HEK293T (cell line): ENCODE data around the gene GPRC5C.

Experiments
- ARNT ChIP-seq: fragments of 450-650 bp; IDR thresholded peaks from 2 replicates; pipeline ENCODE4 v1.6.1; 2017; ENCODE audit warnings: mild to moderate bottlenecking
- BHLHE40 ChIP-seq: fragments of 450-650 bp; IDR thresholded peaks from 2 replicates; pipeline ENCODE4 v1.6.1; 2016; ENCODE audit warnings: mild to moderate bottlenecking, moderate library complexity, borderline replicate concordance
- CTBP1 ChIP-seq: fragments of 450-650 bp; IDR thresholded peaks from 2 replicates; pipeline ENCODE4 v1.6.1; 2016; ENCODE audit warnings: borderline replicate concordance
- ELF4 ChIP-seq: fragments of 450-650 bp; IDR thresholded peaks from 2 replicates; pipeline ENCODE4 v1.6.1; 2017; ENCODE audit warnings: antibody characterized with exemption
- FOXK2 ChIP-seq: fragments of 450-650 bp; IDR thresholded peaks from 2 replicates; pipeline ENCODE4 v1.6.1; 2016; ENCODE audit warnings: mild to moderate bottlenecking
- FOXM1 ChIP-seq: fragments of 450-650 bp; IDR thresholded peaks from 2 replicates; pipeline ENCODE4 v1.6.1; 2017; ENCODE audit warnings: mild to moderate bottlenecking, borderline replicate concordance
- L3MBTL2 ChIP-seq: fragments of 450-650 bp; conservative IDR thresholded peaks from 2 replicates; pipeline ENCODE4 v1.6.1; 2016; ENCODE audit warnings: mild to moderate bottlenecking
- LEF1 ChIP-seq: fragments of 450-650 bp; IDR thresholded peaks from 2 replicates; pipeline ENCODE4 v1.6.1; 2017; ENCODE audit warnings: mild to moderate bottlenecking, borderline replicate concordance
- NFRKB ChIP-seq: fragments of 450-650 bp; IDR thresholded peaks from 2 replicates; pipeline ENCODE4 v1.6.1; 2016; ENCODE audit warnings: mild to moderate bottlenecking, moderate library complexity
- PKNOX1 ChIP-seq: fragments of 450-650 bp; IDR thresholded peaks from 2 replicates; pipeline ENCODE4 v1.6.1; 2016
- SUZ12 ChIP-seq: fragments of 450-650 bp; IDR thresholded peaks from 2 replicates; pipeline ENCODE4 v1.6.1; 2016; ENCODE audit warnings: mild to moderate bottlenecking
- TARDBP ChIP-seq: fragments of 450-650 bp; IDR thresholded peaks from 2 replicates; pipeline ENCODE4 v1.6.1; 2016
- ZNF384 ChIP-seq: fragments of 450-650 bp; IDR thresholded peaks from 2 replicates; pipeline ENCODE4 v1.6.1; 2016

- TF ChIP-seq SUZ12 (no peak), FOXK2 (no peak), ZNF384 (no peak), TARDBP (no peak), FOXM1 (no peak), ARNT (no peak), CTBP1 (no peak), LEF1 (no peak), ELF4 (no peak), PKNOX1 (no peak), L3MBTL2 (no peak), NFRKB (no peak), BHLHE40 (no peak)
These were observed 27.7 kb upstream of the GPRC5C start for GRCh38 chr17:74404218-74404617.
